Measurements from ENCODE around the gene LCP2. TPM values are rescaled to one million over a fixed set of nuclear protein-coding genes. Genes with fewer than 3 reads are reported as not detected.

Gene LCP2
- total and polyA plus RNA-seq, 2 of the 8 experiments (the other 6 are each of a cell fraction or from before 2014, with no cell fraction given), result 0.26 to 0.33 TPM

DNA sequence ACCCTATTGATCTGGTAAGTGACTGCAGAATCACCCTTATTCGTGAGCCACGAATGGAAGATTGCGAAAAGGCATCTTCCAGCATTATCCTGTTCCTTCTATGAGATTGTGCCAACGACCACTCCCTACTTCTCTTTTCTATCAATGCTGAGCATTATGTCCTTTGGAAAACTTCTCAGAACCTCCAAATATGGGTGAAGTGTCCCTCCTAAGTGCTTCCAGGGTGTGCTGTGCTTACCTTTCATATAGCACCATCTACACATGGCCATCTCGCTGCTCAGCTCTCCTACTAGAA is 14.7 kb upstream of the LCP2 start (continued):
- TF ChIP-seq, protein P1, sequence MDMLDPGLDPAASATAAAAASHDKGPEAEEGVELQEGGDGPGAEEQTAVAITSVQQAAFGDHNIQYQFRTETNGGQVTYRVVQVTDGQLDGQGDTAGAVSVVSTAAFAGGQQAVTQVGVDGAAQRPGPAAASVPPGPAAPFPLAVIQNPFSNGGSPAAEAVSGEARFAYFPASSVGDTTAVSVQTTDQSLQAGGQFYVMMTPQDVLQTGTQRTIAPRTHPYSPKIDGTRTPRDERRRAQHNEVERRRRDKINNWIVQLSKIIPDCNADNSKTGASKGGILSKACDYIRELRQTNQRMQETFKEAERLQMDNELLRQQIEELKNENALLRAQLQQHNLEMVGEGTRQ (IDR thresholded peaks at IDR 0.05; ENCODE audit: low read length), result no peak
- TF ChIP-seq KDM4A (IDR thresholded peaks at IDR 0.05; ENCODE audit: low read depth, low read length, severe bottlenecking) (no peak), GTF2F1 (IDR thresholded peaks at IDR 0.05; ENCODE audit: borderline replicate concordance, low read depth, low read length) (no peak), RFX5 (IDR thresholded peaks at IDR 0.05; ENCODE audit: borderline replicate concordance, low read depth, low read length) (no peak)

Data from H1 (cell line).